Epidermal melanocyte (primary cell): Measurements from ENCODE around the gene LRFN2.

Source experiments
- DNase-seq: peaks from one replicate; pipeline ENCODE4 v3.0.0; 2011; ENCODE audit warnings: low spot score; ENCODE audit not compliant: insufficient read length

Gene LRFN2

GRCh38 chr6:40406175-40406574 is 181.0 kb downstream of the LRFN2 start:
- no peak for DNase-seq

GRCh38 chr6:40400738-40401137 is 186.4 kb downstream of the LRFN2 start:
- no peak for DNase-seq

- no peak for DNase-seq
Observed at GRCh38 chr6:40399888-40400457, 187.2 kb downstream of the LRFN2 start.

- no peak for DNase-seq
Observed at GRCh38 chr6:40398810-40399477, 188.2 kb downstream of the LRFN2 start.

GRCh38 chr6:40398034-40398691 is 189.0 kb downstream of the LRFN2 start:
- no peak for DNase-seq

- DNase-seq: no peak
Observed at GRCh38 chr6:40397287-40398033, 189.7 kb downstream of the LRFN2 start.

- DNase-seq: no peak
Observed at GRCh38 chr6:40395698-40396076, 191.5 kb downstream of the LRFN2 start.

GRCh38 chr6:40395066-40395697 is 192.0 kb downstream of the LRFN2 start:
- no peak for DNase-seq

GRCh38 chr6:40394381-40394780 is 192.8 kb downstream of the LRFN2 start:
- no peak for DNase-seq

- DNase-seq: no peak
Observed at GRCh38 chr6:40393641-40394040, 193.5 kb downstream of the LRFN2 start.

- no peak for DNase-seq
Observed at GRCh38 chr6:40392589-40392988, 194.6 kb downstream of the LRFN2 start.

GRCh38 chr6:40391851-40392517 is 195.2 kb downstream of the LRFN2 start:
- DNase-seq: no peak

- no peak for DNase-seq
Observed at GRCh38 chr6:40391086-40391485, 196.1 kb downstream of the LRFN2 start.

- DNase-seq: no peak
Observed at GRCh38 chr6:40390144-40390800, 196.9 kb downstream of the LRFN2 start.

GRCh38 chr6:40389254-40389653 is 197.9 kb downstream of the LRFN2 start:
- no peak for DNase-seq

- DNase-seq: no peak
Observed at GRCh38 chr6:40387871-40388264, 199.3 kb downstream of the LRFN2 start.

GRCh38 chr6:40387127-40387870 is 199.9 kb downstream of the LRFN2 start:
- DNase-seq: no peak

GRCh38 chr6:40386200-40386599 is 201.0 kb downstream of the LRFN2 start:
- no peak for DNase-seq

GRCh38 chr6:40383348-40384115 is 203.6 kb downstream of the LRFN2 start:
- no peak for DNase-seq
